ENCODE measurements around the gene FBXO17.
"Not testable (repeated sequence)": the region's sequence is repeated elsewhere in the genome, so short reads cannot be mapped to it uniquely, and the experiment has no call there.

The FBXO17 gene, protein sequence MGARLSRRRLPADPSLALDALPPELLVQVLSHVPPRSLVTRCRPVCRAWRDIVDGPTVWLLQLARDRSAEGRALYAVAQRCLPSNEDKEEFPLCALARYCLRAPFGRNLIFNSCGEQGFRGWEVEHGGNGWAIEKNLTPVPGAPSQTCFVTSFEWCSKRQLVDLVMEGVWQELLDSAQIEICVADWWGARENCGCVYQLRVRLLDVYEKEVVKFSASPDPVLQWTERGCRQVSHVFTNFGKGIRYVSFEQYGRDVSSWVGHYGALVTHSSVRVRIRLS

DNA sequence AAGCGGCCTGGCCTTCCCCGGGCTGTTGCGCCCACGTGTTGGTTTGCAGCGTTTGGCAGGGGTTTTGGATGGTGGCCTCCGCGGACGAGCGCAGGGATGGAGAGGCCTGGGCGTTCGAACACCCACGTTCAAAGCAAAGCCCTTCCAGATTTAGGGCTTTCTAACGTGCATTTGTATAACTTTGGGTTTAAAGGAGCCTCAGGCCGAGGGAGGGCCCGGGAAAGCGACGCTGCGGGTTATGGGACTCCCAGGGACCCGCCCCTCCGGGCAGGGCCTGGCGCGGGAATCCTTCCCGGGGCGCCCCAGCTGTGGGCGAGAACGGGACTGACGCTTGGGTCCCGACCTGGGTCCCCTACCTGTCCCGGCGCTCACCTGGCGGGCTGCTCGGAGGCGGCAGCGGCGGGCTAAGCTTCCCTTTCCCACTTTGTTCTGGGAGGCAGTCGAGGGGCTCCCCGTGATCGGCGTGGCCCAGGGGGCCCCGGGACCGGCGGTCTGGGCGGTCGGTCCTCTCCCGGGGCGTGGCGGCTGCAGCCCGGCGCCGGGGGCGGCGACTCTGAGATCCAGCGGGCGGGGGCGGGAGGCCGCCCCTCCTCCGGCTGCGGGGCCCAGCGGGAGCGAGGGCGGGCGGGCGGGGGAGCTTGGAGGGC lies at the start of gene FBXO17:
FBXO17 (minus strand) TSS at position 529 of the 647 bp plus-strand sequence. CDS start 25,423 bp downstream, outside the sequence.
- no peak for DNase-seq (ENCODE audit: low read depth)

DNA sequence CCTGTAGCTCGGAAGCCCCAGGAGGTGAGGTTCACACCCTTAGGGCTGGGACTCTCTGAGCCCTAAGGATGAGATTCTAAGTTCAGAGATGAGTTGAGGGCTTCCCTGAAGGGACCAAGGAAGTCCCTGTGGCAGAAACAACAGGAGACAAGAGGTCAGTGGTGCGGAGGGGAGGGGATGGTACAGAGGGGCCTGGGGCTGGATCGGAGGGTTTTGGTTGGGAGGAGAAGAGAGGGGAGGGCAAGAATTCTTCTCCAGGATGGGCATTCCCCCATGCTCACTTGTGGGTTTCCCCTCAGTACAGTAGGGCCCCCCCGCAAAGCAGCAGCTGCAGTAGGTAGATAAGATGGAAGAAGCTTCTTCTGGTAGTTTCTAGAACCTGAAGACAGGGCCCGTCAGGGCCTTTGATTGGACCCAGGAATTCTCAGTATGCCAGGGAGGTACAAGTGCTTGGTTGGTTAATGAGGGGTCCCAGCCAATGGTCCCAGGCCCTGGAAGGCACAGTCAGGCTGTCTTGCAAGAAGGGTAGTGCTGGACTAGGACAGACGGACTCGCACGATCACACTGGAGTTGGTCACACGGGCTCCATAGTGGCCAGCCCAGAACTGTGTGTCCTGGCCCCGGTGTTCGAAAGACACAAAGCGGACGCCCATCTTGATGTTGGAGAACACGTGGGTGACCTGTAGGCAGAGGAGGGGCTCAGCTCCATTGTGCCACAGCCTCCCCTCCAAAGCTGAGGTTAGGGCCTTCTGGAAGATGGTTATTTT lies 49.5 kb upstream of the FBXO17 start:
- DNase-seq (ENCODE audit: low read depth), result no peak

DNA sequence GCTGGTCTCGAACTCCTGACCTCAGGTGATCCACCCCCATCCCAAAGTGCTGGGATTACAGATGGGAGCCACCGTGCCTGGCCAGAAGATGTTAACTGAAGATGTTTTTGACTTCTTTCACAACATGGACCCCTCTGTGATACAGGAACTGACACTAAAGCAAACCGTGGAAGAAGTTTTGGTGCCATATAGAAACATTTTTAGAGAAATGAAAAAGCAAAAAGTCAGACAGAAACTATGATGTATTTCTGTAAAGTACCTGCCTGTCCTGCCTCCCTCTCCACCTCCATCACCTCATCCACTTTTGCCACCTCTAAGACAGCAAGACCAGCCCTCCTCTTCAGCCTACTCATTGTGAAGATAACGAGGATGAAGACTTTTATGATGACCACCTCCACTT lies 45.5 kb upstream of the FBXO17 start:
- DNase-seq (ENCODE audit: low read depth), result no peak

DNA sequence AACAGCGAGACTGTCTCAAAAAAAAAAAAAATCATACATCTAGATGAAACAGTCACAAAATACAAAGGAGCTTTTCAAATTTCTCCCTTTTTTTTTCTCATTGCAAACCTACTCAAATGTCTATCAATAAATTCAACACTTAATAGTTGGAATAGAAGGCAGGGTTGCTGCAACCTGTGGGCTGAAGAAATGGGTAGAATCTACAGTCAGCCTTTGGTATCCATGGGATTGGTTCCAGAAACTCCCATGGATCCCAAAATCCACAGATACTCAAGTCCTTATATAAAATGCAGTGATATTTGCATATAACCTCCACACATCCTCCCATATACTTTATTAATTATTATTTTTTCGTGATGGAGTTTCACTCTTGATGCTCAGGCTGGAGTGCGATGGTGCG lies 42.1 kb upstream of the FBXO17 start:
- DNase-seq (ENCODE audit: low read depth), result no peak

DNA sequence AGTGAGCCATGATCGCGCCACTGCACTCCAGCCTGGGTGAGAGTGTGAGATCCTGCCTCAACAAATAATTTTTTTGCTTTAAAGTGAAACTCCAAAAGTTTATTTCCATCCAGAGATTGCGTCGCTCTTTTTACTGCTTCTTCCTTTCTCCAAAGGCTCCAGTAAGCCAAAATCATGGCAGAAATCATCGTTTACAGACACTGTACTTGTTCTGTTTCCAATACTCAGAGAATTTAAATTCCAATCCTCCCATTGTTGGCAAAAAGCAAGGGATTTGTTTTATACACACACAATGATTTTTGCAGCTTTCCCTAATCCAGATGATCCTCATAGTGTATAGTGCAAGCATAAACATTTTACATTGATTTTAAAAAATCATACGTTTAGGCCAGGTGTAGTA lies 41.5 kb upstream of the FBXO17 start:
- DNase-seq (ENCODE audit: low read depth), result no peak

DNA sequence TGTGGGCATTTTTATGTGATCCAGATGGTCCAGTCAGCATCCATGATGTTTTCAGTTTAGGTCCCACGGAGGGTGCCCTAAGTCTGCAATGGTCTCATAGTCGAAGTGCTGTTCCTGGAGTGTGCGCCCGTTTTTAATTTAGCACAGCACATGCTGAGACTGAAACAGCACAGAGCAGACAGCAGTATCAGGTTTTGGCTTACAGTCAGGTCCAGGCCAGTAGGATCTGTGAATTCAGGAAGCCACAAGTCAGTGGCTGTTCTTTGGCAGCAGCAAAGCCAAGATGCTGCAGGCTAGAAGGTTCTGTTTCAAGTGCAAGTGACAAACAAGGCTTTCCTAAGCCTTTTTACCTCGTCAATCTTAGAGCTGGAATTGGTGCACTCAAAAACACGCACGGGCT lies 38.5 kb upstream of the FBXO17 start:
- DNase-seq (ENCODE audit: low read depth), result no peak

DNA sequence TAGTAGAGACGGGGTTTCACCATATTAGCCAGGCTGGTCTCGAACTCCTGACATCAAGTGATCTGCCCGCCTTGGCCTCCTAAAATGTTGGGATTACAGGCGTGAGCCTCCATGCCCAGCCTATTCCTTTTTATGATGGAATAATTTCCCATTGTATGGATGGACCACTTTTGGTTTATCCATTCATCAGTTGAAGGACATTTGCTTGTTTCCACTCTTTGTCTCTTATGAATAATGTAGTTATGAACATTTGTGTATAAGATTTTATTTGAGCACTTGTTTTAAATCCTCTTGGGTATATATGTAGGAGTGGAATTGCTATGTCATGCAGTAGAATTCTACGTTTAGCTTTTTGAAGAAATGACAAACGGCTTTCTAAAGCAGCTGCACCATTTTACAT lies 33.5 kb upstream of the FBXO17 start:
- no peak for DNase-seq (ENCODE audit: low read depth)

DNA sequence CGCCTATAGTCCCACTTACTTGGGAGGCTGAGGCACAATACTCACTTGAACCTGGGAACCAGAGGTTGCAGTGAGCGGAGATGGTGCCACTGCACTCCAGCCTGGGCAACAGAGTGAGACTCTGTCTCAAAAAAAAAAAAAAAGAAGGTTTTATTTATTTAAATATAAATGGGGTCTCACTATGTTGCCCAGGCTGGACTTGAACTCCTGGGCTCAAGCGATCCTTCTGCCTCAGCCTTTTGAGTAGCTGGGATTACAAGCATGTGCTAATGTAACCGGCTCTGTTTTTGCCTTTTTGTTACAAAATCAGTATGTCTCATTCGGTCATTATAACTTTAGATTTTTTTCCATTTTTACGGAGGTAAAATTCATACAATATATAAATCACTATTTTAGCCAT lies 32.6 kb upstream of the FBXO17 start:
- DNase-seq (ENCODE audit: low read depth), result no peak

DNA sequence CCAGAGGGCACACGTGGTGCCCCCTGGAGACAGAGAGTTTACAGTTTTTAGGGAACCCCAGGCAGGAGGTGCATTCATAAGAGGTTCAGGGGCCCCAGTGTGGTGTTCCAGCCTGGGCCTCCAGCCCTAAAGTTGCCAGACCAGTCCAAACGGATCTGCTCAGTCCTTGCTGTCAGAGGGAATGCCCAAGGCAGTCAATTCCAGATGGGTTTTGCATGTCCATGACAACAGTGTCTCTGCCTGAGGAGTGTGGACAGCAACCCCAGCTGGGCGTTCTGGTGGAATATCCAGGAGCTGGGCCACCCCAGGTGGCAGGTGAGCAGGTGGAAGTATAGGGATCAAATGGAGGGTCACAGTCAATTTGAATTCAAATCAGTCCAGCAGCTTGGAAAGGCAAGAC lies 31.6 kb upstream of the FBXO17 start:
- no peak for DNase-seq (ENCODE audit: low read depth)

DNA sequence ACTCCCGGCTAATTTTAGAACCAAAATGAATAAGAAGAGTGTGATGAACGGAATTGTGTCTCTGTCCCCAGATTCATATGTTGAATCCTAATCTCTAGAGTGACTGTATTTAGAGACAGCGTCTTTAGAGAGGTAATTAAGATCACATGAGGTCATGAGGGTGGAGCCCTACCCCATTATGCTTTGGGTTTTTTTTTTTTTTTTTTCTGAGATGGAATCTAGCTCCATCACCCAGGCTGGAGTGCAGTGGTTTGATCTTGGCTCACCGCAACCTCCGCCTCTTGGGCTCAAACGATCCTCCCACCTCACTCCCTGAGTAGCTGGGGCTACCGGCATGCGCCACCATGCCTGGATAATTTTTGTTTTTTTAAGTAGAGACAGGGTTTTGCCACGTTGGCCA lies 28.9 kb upstream of the FBXO17 start:
- DNase-seq (ENCODE audit: low read depth), result no peak

DNA sequence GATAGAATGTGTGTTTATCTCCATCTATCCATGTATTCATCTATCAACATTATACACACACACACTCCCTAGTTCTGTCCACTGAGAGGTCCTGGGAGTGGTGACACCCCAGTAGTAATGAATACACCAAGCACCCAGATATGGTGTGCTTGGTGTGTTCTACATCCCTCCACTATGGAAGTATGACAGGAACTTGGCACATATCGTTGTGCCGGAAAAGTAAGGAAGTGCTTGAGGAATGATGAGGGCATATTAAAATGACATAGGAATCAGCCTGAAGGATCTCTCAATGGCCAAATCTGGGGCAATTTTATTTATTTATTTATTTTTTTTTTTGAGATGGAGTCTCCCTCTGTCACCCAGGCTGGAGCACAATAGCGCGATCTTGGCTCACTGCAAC lies 28.3 kb upstream of the FBXO17 start:
- DNase-seq (ENCODE audit: low read depth), result no peak

DNA sequence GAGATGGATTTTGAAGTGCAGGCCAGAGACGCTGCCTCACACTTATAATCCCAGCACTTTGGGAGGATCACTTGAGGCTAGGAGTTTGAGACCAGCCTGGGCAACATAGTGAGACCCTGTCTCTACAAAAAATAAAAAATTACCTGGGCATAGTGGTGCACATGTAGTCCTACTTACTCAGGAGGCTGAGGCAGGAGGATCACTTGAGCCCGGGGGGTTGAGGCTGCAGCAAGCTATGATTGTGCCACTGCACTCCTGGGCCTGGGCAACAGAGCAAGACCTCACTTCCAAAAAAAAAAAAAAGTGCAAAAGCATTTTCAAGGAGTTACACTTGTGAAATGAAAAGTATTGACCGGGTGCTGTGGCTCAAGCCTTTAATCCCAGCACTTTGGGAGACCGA lies 27.6 kb upstream of the FBXO17 start:
- DNase-seq (ENCODE audit: low read depth), result no peak

DNA sequence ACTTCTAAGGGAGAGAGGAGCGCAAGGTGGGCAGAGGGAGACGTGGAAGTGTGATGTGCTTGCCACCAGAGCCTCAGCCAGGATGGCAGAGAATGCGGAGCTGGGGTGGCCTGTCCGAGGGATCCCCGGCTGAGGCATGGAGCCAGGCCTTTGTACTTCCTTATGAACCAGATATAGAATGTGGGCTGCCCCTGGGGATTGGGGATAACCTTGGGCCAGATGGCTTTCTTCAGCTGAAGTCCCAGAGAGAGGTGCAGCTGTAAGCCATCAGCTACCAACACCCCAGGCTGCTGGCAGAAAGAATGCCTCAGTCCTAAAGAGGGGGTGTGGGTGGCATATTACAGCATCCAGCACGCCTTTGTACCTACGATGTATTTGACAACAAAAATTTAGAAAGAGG lies 25.5 kb upstream of the FBXO17 start:
- DNase-seq (ENCODE audit: low read depth), result no peak

DNA sequence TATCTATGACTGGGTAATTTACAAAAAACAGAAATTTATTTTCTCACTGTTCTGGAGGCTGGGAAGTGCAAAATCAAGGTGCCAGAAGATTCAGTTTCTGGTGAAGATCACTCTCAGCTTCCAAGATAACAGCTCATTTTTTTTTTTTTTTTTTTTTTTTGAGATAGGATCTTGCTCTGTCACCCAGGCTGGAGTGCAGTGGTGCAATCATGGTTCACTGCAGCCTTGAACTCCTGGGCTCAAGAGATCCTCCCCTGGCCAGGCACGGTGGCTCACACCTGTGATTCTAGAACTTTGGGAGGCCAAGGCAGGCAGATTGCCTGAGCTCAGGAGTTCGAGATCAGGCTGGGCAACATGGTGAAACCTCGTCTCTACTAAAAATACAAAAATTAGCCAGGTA lies 22.0 kb upstream of the FBXO17 start:
- not testable (repeated sequence) for DNase-seq (ENCODE audit: low read depth)

DNA sequence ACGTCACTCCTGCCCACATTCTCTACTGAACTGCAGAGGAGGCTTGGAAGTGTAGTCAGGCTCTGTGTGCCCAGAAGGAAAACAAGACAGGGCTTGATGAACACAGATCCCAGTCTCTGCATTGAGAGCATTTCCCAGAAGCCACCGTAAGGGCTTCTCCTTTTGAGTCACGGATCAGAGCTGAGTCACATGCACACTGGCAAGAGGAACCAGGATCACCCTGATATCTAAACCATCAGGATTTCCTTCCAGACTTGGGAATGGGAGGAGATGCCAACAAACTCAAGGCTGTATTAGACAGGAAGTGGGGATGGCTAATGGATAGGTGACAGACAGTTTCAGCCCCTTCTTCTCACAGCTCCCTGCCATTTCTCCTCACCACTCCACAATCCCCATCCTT lies 17.7 kb upstream of the FBXO17 start:
- no peak for DNase-seq (ENCODE audit: low read depth)

DNA sequence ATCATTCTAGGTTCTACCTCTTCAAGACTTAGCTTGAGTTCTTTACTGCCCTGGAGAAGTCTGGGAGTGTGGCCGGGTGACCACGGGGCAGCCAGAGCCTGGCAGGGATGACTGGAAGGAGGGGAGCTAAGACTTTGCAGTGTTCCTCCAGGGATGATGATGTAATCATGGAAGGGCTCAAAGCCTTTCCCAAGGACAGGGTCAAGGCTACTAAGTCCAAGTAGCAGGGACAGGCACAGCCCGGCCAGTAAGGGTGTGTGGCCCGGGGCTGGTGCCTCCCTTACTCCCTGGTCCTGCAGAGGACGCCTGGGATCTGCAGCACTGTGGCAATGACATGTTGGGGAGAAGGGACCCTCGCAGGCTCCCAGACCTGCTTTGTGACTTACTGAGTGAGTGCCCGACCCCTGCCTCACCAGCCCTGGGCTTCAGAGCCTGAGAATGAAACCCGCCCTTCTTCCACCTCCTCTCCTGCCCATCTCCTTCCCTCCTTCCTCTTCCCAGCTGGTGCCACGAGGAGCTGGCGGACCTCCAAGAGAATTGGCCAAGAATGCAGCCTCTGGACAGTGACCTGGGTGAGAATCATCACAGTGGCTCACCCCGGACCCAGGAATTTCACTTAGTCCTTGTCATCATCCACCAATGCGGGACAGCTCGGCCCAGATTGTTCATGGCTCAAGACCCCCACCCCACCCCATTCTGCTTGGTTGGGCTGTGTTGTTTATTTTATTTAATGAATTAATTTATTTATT lies 15.6 kb upstream of the FBXO17 start:
- DNase-seq (ENCODE audit: low read depth), result no peak

DNA sequence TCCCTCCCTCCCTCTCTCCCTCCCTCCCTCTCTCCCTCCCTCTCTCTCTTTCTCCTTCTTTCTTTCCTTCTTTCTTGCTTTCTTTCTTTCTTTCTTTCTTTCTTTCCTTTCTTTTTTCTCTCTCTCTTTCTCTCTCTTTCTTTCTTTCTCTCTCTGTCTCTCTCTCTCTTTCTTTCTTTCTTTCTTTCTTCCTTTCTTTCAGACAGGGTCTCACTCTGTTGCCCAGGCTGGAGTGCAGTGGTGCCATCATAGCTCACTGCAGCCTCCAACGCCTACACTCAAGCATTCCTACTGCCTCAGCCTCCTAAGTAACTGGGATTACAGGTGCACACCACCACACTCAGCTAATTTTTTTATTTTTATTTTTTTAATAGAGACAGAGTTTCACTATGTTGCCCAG lies 14.1 kb upstream of the FBXO17 start:
- DNase-seq (ENCODE audit: low read depth), result not testable (repeated sequence)

DNA sequence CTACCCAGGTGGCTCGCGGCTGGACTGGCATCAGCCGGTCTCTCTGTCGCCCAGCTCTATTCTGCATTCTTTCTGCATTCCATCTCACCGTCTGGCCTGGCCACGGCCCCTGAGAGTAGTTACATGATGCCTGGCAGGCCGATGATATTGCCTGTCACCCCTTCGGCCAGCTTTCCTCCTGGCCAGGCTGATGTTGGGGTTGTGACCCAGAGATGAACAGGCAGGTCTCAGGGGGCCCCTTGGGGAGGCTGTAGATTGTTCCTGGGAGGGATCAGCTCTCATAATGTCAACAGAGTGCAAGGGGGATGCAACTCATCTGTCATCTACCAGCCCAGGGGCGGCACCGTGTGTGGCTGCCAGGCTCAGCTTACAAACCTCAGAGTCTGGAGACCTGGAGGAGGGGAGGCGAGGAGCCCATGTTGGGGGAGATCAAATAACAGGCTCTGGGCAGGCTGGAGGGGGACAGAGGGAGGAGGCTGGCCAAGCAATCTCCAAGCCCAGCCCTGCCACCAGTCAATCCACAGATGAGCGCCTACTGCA lies 13.6 kb upstream of the FBXO17 start:
- DNase-seq (ENCODE audit: low read depth), result no peak

DNA sequence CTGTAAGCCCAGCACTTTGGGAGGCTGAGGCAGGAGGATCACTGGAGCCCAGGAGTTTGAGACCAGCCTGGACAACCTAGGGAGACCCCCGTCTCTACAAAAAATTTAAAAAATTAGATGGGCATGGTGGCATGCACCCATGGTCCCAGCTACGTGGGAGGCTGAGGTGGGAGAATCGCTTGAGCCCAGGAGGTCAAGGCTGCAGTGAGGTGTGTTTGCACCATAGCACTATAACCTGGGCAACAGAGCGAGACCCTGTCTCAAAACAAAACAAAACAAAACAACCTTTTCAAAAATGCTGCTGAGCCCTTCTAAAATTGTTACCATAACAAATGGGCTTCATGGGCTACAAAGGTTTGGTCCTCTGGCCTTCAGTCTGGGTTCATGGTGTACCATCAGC lies 13.1 kb upstream of the FBXO17 start:
- not testable (repeated sequence) for DNase-seq (ENCODE audit: low read depth)

DNA sequence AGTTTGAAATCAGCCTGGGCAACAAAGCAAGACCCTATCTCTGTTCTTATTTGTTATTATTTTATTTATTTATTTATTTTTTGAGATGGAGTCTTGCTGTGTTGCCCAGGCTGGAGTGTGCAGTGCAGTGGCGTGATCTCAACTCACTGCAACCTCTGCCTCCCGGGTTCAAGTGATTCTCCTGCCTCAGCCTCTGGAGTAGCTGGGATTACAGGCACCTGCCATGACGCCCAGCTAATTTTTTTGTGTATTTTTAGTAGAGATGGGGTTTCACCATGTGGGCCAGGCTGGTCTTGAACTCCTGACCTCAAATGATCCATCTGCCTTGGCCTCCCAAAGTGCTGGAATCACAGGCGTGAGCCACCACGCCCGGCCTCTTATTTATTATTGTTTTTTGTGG lies 12.2 kb upstream of the FBXO17 start:
- DNase-seq (ENCODE audit: low read depth), result not testable (repeated sequence)

DNA sequence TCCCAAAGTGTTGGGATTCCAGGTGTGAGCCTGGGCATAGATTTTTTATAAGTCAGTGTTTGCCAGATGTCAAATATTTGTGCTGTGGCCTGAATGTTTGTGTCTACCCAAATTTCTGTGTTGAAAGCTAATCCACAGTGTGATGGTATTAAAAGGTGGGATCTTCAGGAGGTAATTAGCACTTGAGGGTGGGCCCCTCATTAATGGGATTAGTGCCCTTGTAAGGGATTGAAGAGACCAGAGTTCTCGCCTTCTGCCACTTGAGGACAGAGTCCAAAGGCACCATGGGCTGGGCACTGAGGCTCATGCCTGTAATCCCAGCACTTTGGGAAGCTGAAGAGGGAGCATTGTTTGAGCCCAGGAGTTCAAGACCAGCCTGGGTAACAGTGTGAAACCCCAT lies 9.7 kb upstream of the FBXO17 start:
- no peak for DNase-seq (ENCODE audit: low read depth)
